ENCODE data around the gene MLN.
"Not testable (repeated sequence)": the region's sequence is repeated elsewhere in the genome, so short reads cannot be mapped to it uniquely, and the experiment has no call there.

- not testable (repeated sequence) for TF ChIP-seq EZH2phosphoT487 (IDR thresholded peaks at IDR 0.05; ENCODE audit: borderline replicate concordance); CTCF (IDR thresholded peaks at IDR 0.05 in 2 of 3, conservative IDR thresholded peaks at IDR 0.05 in 1 of 3; ENCODE audit: borderline replicate concordance in 1 of 3, insufficient read depth in 1 of 3, low read depth in 2 of 3, low read length in 2 of 3); SIN3A (IDR thresholded peaks at IDR 0.05; ENCODE audit: low read depth)
Observed at GRCh38 chr6:33831725-33832124, 27.9 kb upstream of the MLN start.
